Measurements from ENCODE around the gene PLOD1. TPM values are rescaled to one million over a fixed set of nuclear protein-coding genes. Genes with fewer than 3 reads are reported as not detected.

Gene PLOD1
- total RNA-seq, 1 experiment from 2014 or later, result 156 TPM

DNA sequence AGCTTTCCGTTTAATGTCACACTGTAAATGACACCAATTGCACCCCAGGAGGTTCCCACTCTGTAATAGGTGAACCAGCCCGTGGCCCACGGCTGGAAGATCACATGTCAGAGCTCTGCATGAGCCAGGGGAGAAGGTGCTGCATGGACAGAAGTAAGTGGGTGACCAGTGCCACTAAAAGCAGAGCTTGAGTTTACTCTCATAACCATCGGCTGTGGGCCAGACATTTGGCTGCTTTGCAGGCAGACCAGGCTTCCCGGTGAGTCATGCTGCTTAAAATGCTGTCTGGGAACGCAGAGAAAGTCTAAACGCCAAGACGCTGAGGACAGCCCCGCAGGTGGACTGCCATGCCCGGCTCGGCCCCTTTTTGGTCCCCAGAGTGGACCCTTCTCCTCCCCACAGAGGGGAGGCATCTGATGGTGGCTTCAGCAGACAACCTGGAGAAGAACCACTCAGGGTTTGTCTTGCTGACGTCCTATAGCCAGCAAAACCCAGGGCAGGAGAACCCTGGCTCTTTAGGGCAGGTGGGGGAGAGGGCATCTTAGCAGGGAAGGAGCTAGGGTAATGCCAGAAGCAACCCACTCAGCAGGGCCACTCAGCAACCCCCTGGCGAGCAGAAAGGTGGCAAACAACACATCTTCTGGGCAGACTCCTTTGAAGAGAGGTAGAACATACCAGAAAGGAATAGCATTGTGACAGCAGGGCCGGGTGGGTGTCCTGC is 15.6 kb upstream of the PLOD1 start:
- BruUV-seq (replicated peaks), result no TSS peak
- ChIA-PET CTCF (no interaction called here), POLR2A (interaction anchor here (0.6 to 1.6 kb wide), 3 partner anchors 9 to 102 kb away, joined by 5 to 7 read pairs (median 6); no protein-coding TSS in a partner anchor)
- H3K27me3 ChIP-seq (ENCODE audit: control insufficient read depth, insufficient read depth, low read length), result no peaks in the 10 kb centered on the region
- DNase-seq (ENCODE audit: low read depth, low spot score) (no peak), ATAC-seq (peak; percentile 75)
- peaks cover 21% of the 10 kb centered on the region for H3K4me1 ChIP-seq (ENCODE audit: control insufficient read depth, insufficient read depth, low read length)
- in situ Hi-C loops (cut with HindIII; ENCODE audit: low pct_unique_long_range_greater_than_20kb, low sequenced_read_pairs) (no loop called here), intact Hi-C loops (cut with micrococcal nuclease; ENCODE audit: unreplicated experiment) (no loop called here)
- no peak overlapping the region for H3K4me3 ChIP-seq (ENCODE audit: low read depth in 2 of 2, low read length in 2 of 2)
- no peak for TF ChIP-seq SIN3A (IDR thresholded peaks at IDR 0.05; ENCODE audit: borderline replicate concordance, insufficient read depth, low read depth, low read length)
- TF ChIP-seq POLR2AphosphoS5 (IDR thresholded peaks at IDR 0.05; ENCODE audit: low read depth, low read length), result no peak
- TF ChIP-seq, protein P1, sequence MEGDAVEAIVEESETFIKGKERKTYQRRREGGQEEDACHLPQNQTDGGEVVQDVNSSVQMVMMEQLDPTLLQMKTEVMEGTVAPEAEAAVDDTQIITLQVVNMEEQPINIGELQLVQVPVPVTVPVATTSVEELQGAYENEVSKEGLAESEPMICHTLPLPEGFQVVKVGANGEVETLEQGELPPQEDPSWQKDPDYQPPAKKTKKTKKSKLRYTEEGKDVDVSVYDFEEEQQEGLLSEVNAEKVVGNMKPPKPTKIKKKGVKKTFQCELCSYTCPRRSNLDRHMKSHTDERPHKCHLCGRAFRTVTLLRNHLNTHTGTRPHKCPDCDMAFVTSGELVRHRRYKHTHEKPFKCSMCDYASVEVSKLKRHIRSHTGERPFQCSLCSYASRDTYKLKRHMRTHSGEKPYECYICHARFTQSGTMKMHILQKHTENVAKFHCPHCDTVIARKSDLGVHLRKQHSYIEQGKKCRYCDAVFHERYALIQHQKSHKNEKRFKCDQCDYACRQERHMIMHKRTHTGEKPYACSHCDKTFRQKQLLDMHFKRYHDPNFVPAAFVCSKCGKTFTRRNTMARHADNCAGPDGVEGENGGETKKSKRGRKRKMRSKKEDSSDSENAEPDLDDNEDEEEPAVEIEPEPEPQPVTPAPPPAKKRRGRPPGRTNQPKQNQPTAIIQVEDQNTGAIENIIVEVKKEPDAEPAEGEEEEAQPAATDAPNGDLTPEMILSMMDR (IDR thresholded peaks at IDR 0.05), result no peak
- TF ChIP-seq, protein P2, sequence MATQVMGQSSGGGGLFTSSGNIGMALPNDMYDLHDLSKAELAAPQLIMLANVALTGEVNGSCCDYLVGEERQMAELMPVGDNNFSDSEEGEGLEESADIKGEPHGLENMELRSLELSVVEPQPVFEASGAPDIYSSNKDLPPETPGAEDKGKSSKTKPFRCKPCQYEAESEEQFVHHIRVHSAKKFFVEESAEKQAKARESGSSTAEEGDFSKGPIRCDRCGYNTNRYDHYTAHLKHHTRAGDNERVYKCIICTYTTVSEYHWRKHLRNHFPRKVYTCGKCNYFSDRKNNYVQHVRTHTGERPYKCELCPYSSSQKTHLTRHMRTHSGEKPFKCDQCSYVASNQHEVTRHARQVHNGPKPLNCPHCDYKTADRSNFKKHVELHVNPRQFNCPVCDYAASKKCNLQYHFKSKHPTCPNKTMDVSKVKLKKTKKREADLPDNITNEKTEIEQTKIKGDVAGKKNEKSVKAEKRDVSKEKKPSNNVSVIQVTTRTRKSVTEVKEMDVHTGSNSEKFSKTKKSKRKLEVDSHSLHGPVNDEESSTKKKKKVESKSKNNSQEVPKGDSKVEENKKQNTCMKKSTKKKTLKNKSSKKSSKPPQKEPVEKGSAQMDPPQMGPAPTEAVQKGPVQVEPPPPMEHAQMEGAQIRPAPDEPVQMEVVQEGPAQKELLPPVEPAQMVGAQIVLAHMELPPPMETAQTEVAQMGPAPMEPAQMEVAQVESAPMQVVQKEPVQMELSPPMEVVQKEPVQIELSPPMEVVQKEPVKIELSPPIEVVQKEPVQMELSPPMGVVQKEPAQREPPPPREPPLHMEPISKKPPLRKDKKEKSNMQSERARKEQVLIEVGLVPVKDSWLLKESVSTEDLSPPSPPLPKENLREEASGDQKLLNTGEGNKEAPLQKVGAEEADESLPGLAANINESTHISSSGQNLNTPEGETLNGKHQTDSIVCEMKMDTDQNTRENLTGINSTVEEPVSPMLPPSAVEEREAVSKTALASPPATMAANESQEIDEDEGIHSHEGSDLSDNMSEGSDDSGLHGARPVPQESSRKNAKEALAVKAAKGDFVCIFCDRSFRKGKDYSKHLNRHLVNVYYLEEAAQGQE (IDR thresholded peaks at IDR 0.05; ENCODE audit: insufficient read depth in 1 of 2, low read depth in 2 of 2, low read length in 1 of 2), result no peak
- no peak for TF ChIP-seq TCF7L2 (IDR thresholded peaks at IDR 0.05; ENCODE audit: low read depth, low read length)
- H3K36me3 ChIP-seq (ENCODE audit: control insufficient read depth, insufficient read depth, low read length), result peaks cover 5% of the 10 kb centered on the region; the same call in 1 of the 2 replicates
- H3K9me3 ChIP-seq (ENCODE audit: control insufficient read depth, insufficient read depth, low read depth, low read length), result no peaks in the 10 kb centered on the region
- H3K27ac ChIP-seq (ENCODE audit: low read length), result no peak overlapping the region; the same call in 1 of the 2 replicates

DNA sequence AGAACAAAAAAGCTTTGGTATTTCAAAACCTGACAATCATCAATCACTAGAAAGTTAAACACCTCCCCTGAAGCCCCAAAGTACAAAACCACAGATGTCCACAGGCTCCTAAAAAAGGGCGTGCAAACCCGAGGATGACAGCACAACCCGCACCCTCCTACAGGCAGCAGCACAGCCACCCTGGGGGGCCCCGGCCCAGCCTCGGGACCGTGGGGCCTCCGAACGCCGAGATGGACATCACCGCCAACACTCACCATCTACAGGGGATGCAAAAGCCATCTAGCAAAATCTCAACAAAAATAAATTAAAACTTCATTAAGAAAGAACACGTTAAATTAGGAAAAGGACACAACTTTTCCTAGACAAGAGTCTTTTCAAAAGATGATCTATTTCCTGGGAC is 14.9 kb upstream of the PLOD1 start:
- no TSS peak for BruUV-seq (replicated peaks)
- ChIA-PET CTCF (no interaction called here), POLR2A (no interaction called here)
- intact Hi-C loops (cut with micrococcal nuclease; ENCODE audit: unreplicated experiment) (no loop called here), in situ Hi-C loops (cut with HindIII; ENCODE audit: low pct_unique_long_range_greater_than_20kb, low sequenced_read_pairs) (no loop called here)
- peaks cover 26% of the 10 kb centered on the region for H3K4me1 ChIP-seq (ENCODE audit: control insufficient read depth, insufficient read depth, low read length)
- TF ChIP-seq, protein P1 (IDR thresholded peaks at IDR 0.05), result no peak
- TF ChIP-seq POLR2AphosphoS5 (IDR thresholded peaks at IDR 0.05; ENCODE audit: low read depth, low read length) (no peak), TCF7L2 (IDR thresholded peaks at IDR 0.05; ENCODE audit: low read depth, low read length) (no peak), SIN3A (IDR thresholded peaks at IDR 0.05; ENCODE audit: borderline replicate concordance, insufficient read depth, low read depth, low read length) (no peak)
- TF ChIP-seq, protein P2 (IDR thresholded peaks at IDR 0.05; ENCODE audit: insufficient read depth in 1 of 2, low read depth in 2 of 2, low read length in 1 of 2), result no peak
- peaks cover 5% of the 10 kb centered on the region; the same call in 1 of the 2 replicates for H3K36me3 ChIP-seq (ENCODE audit: control insufficient read depth, insufficient read depth, low read length)
- no peak for DNase-seq (ENCODE audit: low read depth, low spot score)
- H3K4me3 ChIP-seq (ENCODE audit: low read depth in 2 of 2, low read length in 2 of 2), result no peak overlapping the region
- ATAC-seq, result no peak
- H3K27me3 ChIP-seq (ENCODE audit: control insufficient read depth, insufficient read depth, low read length), result no peaks in the 10 kb centered on the region
- no peaks in the 10 kb centered on the region for H3K9me3 ChIP-seq (ENCODE audit: control insufficient read depth, insufficient read depth, low read depth, low read length)
- H3K27ac ChIP-seq (ENCODE audit: low read length), result no peak overlapping the region

All from Panc1 (cell line).